Measurements from ENCODE around the gene SLA2.
"Not testable (repeated sequence)": the region's sequence is repeated elsewhere in the genome, so short reads cannot be mapped to it uniquely, and the experiment has no call there.

SLA2 gene, protein sequence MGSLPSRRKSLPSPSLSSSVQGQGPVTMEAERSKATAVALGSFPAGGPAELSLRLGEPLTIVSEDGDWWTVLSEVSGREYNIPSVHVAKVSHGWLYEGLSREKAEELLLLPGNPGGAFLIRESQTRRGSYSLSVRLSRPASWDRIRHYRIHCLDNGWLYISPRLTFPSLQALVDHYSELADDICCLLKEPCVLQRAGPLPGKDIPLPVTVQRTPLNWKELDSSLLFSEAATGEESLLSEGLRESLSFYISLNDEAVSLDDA

DNA sequence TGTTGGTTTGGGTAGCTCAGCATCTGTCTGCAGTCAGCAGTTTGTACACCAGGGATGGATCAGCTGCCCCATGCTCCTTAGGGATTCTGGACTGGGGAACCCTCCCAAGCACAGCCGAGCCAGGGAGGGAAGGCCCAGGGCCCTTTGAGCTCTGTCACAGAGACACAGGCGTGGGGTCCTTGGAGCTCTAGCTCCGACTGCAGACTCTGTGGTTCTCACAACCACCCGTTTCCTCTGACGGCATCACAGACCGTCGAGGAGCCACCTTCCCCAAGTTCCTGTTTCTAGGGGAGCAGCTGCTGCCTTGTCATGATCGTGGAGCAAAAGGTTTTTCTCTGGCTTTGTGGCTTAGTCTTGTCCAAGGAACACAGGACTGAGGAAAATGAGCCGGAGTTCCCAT, at the start of gene SLA2:
Gene SLA2, minus strand, starts transcription at position 199 of the 400 bp plus-strand sequence. CDS start 4,861 bp downstream, outside the sequence.
- no peak for DNase-seq (ENCODE audit: low read depth, low spot score)
- no peak within 1 kb of the TSS for H3K27ac ChIP-seq

- DNase-seq (ENCODE audit: low read depth, low spot score); H3K27ac ChIP-seq: not testable (repeated sequence)
These were observed 49.5 kb upstream of the SLA2 start for GRCh38 chr20:36695467-36695866.

DNA sequence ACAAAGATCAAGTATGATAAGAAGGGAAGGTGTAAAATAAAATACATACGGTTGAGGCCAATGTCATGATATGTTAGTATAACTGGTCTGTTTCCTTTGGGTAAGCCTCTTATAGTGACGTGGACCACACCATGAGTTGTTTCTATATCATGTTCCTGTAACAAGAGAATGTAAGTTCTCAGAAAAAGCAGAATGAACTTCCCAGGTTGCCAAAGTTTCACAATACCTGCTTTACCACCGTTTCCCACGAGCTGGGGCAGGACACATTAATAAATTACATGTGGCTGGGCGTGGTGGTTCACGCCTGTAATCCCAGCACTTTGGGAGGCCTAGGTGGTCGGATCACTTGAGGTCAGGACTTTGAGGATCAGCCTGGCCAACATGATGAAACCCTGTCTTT, 42.6 kb upstream of the SLA2 start:
- no peak overlapping the region for H3K27ac ChIP-seq
- no peak for DNase-seq (ENCODE audit: low read depth, low spot score)

DNA sequence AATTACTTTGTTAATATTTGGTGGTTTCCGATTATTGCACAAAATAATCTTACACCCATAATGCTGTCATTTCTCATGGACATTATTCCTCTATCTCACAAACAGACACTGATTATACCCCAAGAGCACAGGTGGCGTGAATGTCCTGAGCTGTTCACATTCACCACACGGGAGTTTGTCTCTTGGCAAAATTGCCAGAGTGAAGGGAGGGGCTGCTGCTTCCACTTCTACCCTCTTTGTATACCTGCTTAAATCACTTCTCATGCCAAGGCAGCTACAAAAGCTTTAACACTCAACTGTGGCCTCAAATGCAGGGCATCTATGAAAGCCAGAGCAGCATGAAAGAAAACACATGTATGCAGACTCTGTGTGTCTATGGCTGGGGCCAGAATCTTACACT, 41.9 kb upstream of the SLA2 start:
- no peak overlapping the region for H3K27ac ChIP-seq

DNA sequence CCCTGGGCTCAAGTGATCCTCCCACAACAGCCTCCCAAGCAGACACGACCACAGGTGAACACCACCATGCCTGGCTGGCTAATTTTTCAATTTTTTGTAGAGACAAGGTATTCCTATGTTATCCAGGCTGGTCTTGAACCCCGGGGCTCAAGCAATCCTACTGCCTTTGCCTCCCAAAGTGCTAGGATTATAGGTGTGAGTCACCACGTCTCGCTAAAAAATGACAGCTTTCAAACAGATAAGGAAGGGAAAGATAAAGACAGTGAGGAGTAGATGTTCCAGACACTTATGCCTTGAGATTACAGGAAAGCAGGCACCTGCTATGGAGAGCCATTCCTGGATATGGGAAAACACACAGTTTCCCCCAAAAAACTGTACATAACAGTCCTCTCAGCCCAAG, 40.9 kb upstream of the SLA2 start:
- no peak overlapping the region for H3K27ac ChIP-seq
- DNase-seq (ENCODE audit: low read depth, low spot score): no peak

More for the DNA sequence above, 41.9 kb upstream of the SLA2 start:
- no peak for DNase-seq (ENCODE audit: low read depth, low spot score)

- DNase-seq (ENCODE audit: low read depth, low spot score): no peak
- H3K27ac ChIP-seq: no peak overlapping the region
These were observed 40.5 kb upstream of the SLA2 start for GRCh38 chr20:36686504-36686903.

DNA sequence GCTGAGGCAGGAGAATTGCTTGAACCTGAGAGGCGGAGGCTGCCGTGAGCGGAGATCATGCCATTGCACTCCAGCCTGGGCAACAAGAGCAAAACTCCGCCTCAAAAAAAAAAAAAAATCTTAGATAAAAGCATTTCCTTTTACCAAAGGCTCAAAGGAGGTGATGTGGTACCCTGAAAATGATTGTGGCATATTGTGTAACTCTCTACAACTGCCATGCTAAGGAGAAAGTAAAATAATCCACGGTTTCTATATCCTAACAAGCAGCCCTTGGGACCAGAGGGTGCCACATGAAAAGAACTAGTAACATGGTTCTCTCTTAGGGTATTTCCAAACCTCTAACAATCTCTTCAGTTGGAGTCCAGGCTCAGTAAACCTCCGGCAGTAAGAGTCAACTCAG, 38.8 kb upstream of the SLA2 start:
- no peak overlapping the region for H3K27ac ChIP-seq
- DNase-seq (ENCODE audit: low read depth, low spot score): no peak

DNA sequence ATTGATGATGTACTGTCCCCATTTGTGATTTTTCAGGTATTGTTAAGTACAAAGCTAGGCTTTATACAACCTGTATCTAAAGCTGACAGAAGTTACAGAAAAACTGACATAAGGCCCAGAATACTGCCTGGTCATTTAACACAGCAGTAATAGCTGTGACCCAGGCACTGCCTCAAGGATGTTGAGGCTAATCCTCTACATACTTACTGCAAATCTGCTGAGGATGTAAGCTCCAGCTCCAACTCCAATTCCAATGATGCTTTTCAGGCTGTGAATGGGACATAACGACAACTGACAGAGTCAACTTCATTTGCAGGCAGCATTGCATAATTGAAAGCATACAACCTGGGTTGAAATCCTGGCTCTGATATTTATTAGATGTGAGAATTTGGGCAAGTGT, 36.3 kb upstream of the SLA2 start:
- no peak overlapping the region for H3K27ac ChIP-seq
- no peak for DNase-seq (ENCODE audit: low read depth, low spot score)

GRCh38 chr20:36677422-36677771, 31.4 kb upstream of the SLA2 start:
- DNase-seq (ENCODE audit: low read depth, low spot score): no peak
- H3K27ac ChIP-seq: no peak overlapping the region

GRCh38 chr20:36676701-36677421, 30.9 kb upstream of the SLA2 start:
- no peak overlapping the region for H3K27ac ChIP-seq
- no peak for DNase-seq (ENCODE audit: low read depth, low spot score)

DNA sequence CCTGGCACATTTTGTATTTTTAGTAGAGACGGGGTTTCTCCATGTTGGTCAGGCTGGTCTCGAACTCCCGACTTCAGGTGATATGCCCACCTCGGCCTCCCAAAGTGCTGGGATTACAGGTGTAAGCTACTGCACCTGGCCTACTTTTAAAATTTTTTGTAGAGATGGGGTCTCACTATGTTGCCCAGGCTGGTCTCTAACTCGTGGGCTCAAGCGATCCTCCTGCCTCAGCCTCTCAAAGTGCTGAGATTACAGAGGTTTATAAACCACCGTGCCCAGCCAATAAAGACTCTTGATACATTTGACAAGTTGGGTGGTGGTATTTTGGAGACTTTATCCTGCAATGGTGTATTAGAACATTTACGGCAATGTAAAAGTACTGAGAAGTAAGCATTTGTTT, 29.5 kb upstream of the SLA2 start:
- not testable (repeated sequence) for H3K27ac ChIP-seq; DNase-seq (ENCODE audit: low read depth, low spot score)

DNA sequence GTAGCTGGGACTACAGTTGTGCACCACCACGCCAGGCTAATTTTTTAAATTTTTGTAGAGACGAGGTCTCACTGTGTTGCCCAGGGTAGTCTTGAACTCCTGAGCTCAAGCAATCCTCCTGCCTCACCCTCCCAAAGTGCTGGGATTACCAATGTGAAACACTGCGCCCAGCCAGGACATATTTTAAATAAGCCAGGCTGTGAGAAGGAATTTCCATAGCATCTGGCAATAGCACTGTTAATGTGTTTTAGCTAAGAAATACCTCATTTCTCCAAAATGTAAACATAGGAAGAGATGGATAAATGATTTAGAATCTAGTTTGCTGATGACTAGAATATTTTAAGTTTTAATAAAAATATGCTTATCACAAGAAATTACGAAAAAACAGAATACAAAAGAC, 27.0 kb upstream of the SLA2 start:
- no peak for DNase-seq (ENCODE audit: low read depth, low spot score)
- no peak overlapping the region for H3K27ac ChIP-seq

DNA sequence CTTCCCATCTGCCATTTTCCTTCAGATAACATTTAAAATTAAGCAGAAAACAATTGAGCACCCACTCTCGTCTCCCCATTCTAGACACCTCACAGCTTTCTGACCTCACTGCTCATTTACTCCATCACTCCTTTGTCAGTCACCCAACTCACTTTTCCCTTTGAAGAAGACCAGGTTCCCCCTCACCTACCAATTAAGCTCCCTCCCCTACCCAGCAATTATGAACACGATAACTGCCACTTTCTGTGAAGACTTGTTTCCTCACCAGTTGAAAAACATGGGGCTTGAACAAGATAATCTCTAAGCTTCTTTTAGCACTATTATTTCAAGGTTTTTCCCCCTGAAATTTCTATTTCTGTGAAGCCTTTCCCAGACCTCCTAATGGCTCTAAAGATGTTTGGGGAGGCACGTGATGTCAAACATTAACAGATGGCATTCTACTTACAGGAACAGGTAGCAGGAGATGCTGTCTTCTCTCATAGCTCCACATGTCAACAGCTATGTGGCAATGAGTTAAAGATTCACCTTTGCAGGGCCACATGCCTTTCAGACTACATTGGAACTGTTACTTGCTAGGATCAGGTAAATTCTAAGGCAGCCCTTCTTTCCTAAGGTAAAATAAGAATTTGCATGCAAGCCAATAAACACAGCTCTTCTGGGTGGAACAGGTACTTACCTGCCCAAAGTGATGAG, 24.8 kb upstream of the SLA2 start:
- DNase-seq (ENCODE audit: low read depth, low spot score): no peak
- H3K27ac ChIP-seq: no peak overlapping the region

- no peak for DNase-seq (ENCODE audit: low read depth, low spot score)
These were observed 20.3 kb upstream of the SLA2 start for GRCh38 chr20:36666181-36666740.

DNA sequence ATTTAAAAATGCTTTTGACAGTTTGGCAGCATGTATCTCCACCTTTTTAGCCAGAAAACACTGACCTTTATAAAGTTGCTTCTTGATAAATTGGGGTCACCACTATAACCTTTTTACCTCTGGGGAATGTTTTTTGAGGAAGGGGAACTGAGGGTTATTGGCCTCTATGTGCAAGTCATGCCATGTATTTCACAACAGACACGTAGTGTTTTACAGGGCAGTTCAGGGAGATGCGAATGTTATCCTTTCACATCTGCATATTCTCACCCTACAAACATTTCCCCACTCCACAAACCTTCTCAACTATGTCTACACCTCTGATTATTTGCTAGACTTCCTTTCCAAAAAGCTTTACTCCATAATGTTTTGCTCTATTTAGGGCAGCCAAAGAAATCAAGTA, 17.0 kb upstream of the SLA2 start:
- no peak overlapping the region for H3K27ac ChIP-seq
- DNase-seq (ENCODE audit: low read depth, low spot score): no peak

More at GRCh38 chr20:36666181-36666740, 20.3 kb upstream of the SLA2 start:
- H3K27ac ChIP-seq: no peak overlapping the region

GRCh38 chr20:36658300-36658699, 12.3 kb upstream of the SLA2 start:
- H3K27ac ChIP-seq: no peak overlapping the region
- DNase-seq (ENCODE audit: low read depth, low spot score): no peak

GRCh38 chr20:36656733-36657132, 10.7 kb upstream of the SLA2 start:
- DNase-seq (ENCODE audit: low read depth, low spot score): no peak
- H3K27ac ChIP-seq: no peak overlapping the region

GRCh38 chr20:36655004-36655403, 9.0 kb upstream of the SLA2 start:
- H3K27ac ChIP-seq: no peak overlapping the region
- DNase-seq (ENCODE audit: low read depth, low spot score): no peak

GRCh38 chr20:36654506-36654905, 8.5 kb upstream of the SLA2 start:
- no peak overlapping the region for H3K27ac ChIP-seq
- DNase-seq (ENCODE audit: low read depth, low spot score): no peak

DNA sequence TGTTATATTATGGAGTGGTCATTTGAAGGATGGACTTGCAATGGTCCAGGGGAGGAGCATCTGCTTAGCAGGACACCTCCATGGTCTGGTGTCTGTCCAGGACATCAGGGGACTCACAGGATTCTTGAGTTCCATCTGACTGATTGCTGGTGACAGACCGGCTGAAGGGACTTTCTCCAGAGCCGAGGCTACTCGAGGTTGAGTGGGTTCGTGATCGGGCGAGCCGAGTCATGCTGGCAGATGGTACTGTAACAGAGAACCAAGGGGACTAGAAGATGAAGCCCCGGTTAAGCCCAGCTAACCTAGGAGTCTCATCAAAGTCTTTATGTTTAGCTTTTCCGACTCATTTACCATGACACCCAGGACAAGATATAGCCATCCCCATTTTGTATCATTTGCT, 7.5 kb upstream of the SLA2 start:
- DNase-seq (ENCODE audit: low read depth, low spot score): no peak
- H3K27ac ChIP-seq: no peak overlapping the region

All from epithelial cell of prostate (primary cell).